ENCODE data around the gene DQX1. TPM values are rescaled to one million over a fixed set of nuclear protein-coding genes. Genes with fewer than 3 reads are reported as not detected.
A peak's percentile ranks its signal among the peaks of the same experiment; 100 is the strongest.

The DQX1 gene
- total RNA-seq, 1 experiment from 2014 or later: 0.71 TPM

DNA sequence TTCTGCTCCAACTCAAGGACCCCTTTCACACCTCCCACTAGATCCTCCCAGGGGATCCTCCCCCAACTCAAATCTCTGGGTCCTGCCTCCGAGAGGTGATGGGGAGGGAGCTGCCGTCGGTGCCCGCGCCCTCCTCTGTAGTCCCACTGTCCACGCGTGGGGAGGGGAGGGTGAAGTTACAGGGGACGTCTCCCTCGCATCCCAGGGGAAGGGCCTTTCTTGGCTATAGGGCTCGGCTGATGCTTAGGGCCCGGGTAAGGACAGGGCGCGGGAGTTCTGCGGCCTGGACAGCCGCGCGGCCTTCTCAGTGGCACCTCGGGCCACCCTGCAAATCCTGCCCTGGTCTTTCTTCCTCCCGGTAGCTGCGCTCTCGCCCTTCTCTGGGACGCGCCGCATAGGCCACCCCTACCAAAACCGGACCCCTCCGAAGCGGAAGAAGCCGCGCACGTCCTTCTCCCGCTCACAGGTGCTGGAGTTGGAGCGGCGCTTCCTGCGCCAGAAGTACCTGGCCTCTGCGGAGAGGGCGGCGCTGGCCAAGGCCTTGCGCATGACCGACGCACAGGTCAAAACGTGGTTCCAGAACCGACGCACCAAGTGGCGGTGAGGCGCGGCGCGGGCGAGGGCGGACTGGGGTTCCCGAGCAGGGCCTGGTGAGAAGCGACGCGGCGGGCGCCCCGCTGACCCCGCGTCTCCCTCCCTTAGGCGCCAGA lies 10.6 kb downstream of the DQX1 start:
- DNase-seq (ENCODE audit: low spot score): no peak
- CTCF ChIA-PET: no interaction called here
- no peak overlapping the region for H3K4me3 ChIP-seq (ENCODE audit: low read depth, low read length, poor library complexity, severe bottlenecking)
- H3K27me3 ChIP-seq (replicated peaks; ENCODE audit: insufficient read depth, low read depth, low read length, poor library complexity): peaks cover 75% of the 10 kb centered on the region
- POLR2A ChIA-PET (ENCODE audit: low non-redundant PET): no interaction called here
- no TSS peak for BruUV-seq (replicated peaks)
- no peaks in the 10 kb centered on the region for H3K9me3 ChIP-seq (ENCODE audit: low read depth, low read length, poor library complexity, severe bottlenecking)
- peaks cover 21% of the 10 kb centered on the region for H3K4me1 ChIP-seq (ENCODE audit: insufficient read depth, low read length, poor library complexity, severe bottlenecking)
- no peaks in the 10 kb centered on the region for H3K36me3 ChIP-seq (ENCODE audit: insufficient read depth, low read length, poor library complexity, severe bottlenecking)
- TF ChIP-seq, protein P1, sequence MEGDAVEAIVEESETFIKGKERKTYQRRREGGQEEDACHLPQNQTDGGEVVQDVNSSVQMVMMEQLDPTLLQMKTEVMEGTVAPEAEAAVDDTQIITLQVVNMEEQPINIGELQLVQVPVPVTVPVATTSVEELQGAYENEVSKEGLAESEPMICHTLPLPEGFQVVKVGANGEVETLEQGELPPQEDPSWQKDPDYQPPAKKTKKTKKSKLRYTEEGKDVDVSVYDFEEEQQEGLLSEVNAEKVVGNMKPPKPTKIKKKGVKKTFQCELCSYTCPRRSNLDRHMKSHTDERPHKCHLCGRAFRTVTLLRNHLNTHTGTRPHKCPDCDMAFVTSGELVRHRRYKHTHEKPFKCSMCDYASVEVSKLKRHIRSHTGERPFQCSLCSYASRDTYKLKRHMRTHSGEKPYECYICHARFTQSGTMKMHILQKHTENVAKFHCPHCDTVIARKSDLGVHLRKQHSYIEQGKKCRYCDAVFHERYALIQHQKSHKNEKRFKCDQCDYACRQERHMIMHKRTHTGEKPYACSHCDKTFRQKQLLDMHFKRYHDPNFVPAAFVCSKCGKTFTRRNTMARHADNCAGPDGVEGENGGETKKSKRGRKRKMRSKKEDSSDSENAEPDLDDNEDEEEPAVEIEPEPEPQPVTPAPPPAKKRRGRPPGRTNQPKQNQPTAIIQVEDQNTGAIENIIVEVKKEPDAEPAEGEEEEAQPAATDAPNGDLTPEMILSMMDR (conservative IDR thresholded peaks at IDR 0.05; ENCODE audit: low read depth, low read length): no peak
- TF ChIP-seq EZH2 (IDR thresholded peaks at IDR 0.05; ENCODE audit: borderline replicate concordance, low read depth, low read length, poor library complexity, severe bottlenecking): no peak
- H3K27ac ChIP-seq (ENCODE audit: low read depth, low read length, poor library complexity, severe bottlenecking): no peak overlapping the region
- intact Hi-C loops (cut with micrococcal nuclease; ENCODE audit: unreplicated experiment): no loop called here

DNA sequence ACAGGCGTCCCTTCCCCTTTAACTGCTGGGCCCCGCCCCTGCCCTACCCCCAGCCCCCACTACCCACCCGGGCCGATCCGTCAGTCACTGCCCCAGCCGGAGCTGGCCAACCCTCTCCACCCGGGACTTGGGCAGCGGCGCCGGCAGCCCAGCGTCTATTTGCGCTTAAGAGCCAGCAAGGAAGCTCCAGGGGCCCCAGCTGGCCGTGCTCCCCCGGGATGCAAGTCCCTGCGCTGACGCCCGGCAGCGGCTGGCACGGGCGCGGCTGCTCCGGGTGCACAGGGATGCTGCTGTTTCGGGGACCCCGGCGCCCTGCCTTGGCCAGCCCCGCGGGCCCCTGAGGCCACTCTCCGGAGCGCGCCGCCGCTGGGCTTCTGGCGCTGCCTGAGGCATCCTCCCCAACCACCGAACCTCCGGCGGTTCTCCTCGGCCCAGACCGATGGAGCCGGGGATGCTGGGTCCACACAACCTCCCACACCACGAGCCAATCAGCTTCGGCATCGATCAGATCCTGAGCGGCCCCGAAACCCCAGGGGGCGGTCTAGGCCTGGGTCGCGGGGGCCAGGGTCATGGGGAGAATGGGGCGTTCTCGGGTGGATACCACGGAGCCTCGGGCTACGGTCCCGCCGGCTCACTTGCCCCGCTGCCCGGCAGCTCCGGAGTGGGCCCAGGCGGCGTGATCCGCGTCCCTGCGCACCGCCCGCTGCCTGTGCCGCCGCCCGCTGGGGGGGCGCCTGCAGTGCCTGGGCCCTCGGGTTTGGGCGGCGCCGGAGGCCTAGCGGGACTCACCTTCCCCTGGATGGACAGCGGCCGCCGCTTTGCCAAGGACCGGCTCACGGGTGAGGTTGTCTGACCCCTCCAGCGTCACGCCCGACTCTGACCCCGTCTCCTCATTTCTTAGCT lies 11.4 kb downstream of the DQX1 start, which contains the start of gene TLX2:
Gene TLX2, plus strand, starts transcription at position 83 of the 903 bp plus-strand sequence. Its CDS starts 357 bp downstream, at position 440.
- POLR2A ChIA-PET (ENCODE audit: low non-redundant PET): no interaction called here
- Histone ChIP-seq H3K4me3 (ENCODE audit: low read depth, low read length, poor library complexity, severe bottlenecking) (peak within 1 kb of the TSS; percentile 30), H3K9me3 (ENCODE audit: low read depth, low read length, poor library complexity, severe bottlenecking) (no peaks in the 10 kb centered on the region), H3K27me3 (replicated peaks; ENCODE audit: insufficient read depth, low read depth, low read length, poor library complexity) (peaks cover 67% of the 10 kb centered on the region), H3K36me3 (ENCODE audit: insufficient read depth, low read length, poor library complexity, severe bottlenecking) (no peaks in the 10 kb centered on the region), H3K27ac (ENCODE audit: low read depth, low read length, poor library complexity, severe bottlenecking) (no peak within 1 kb of the TSS), H3K4me1 (ENCODE audit: insufficient read depth, low read length, poor library complexity, severe bottlenecking) (peaks cover 21% of the 10 kb centered on the region)
- peak; percentile 55 for DNase-seq (ENCODE audit: low spot score)
- TF ChIP-seq, protein P1 (conservative IDR thresholded peaks at IDR 0.05; ENCODE audit: low read depth, low read length): no peak
- no peak for TF ChIP-seq EZH2 (IDR thresholded peaks at IDR 0.05; ENCODE audit: borderline replicate concordance, low read depth, low read length, poor library complexity, severe bottlenecking)
- BruUV-seq (replicated peaks): no TSS peak
- CTCF ChIA-PET: interaction anchor here (0.7 kb wide), 1 partner anchor 1226 kb away, joined by 9 read pairs; no protein-coding TSS in a partner anchor
- intact Hi-C loops (cut with micrococcal nuclease; ENCODE audit: unreplicated experiment): no loop called here

DNA sequence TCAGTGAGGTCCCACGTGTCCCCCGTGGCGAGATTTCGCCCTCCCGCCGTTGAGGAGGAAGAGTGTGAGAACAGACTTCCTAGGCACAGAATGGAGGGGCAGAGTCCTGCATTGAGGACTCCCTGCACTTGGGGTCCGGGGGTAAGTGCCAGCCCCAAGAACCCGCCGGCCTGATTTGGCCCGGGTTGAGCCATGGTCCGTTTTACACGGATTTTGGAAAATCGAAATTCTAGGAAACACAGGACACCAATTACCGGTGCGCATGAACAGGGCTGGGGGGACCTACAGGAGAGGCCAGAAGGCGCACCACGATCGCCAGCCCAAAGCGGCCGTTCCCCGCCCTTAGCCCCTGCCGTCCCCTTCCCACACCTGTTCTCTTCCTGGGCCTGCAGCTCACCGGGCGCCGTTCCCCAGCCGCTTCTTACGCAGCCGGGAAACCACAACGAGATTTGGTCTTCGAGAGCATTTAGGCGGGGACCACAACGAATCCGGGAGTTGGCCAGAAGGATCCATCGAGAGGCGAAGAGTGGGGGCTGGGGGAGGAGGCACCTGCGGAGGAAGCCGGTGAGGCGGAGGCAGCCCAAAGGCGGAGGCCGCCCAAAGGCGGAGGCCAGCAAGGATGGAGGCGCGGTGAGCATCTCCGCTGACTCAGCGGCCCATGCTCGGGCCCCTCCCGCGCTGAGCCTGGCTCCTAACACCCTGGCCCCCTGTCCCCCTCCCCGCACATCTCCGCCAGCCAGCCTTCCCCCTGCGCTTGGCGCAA lies 12.2 kb downstream of the DQX1 start:
- BruUV-seq (replicated peaks): no TSS peak
- POLR2A ChIA-PET (ENCODE audit: low non-redundant PET): no interaction called here
- Histone ChIP-seq H3K36me3 (ENCODE audit: insufficient read depth, low read length, poor library complexity, severe bottlenecking) (no peaks in the 10 kb centered on the region), H3K27ac (ENCODE audit: low read depth, low read length, poor library complexity, severe bottlenecking) (no peak overlapping the region), H3K9me3 (ENCODE audit: low read depth, low read length, poor library complexity, severe bottlenecking) (no peaks in the 10 kb centered on the region), H3K27me3 (replicated peaks; ENCODE audit: insufficient read depth, low read depth, low read length, poor library complexity) (peaks cover 59% of the 10 kb centered on the region), H3K4me3 (ENCODE audit: low read depth, low read length, poor library complexity, severe bottlenecking) (peak overlapping the region; percentile 30), H3K4me1 (ENCODE audit: insufficient read depth, low read length, poor library complexity, severe bottlenecking) (peaks cover 21% of the 10 kb centered on the region)
- TF ChIP-seq, protein P1 (conservative IDR thresholded peaks at IDR 0.05; ENCODE audit: low read depth, low read length): no peak
- no peak for TF ChIP-seq EZH2 (IDR thresholded peaks at IDR 0.05; ENCODE audit: borderline replicate concordance, low read depth, low read length, poor library complexity, severe bottlenecking)
- CTCF ChIA-PET: no interaction called here
- intact Hi-C loops (cut with micrococcal nuclease; ENCODE audit: unreplicated experiment): no loop called here
- peak; percentile 24 for DNase-seq (ENCODE audit: low spot score)
